Measurements from ENCODE around the gene HDAC4.

DNA sequence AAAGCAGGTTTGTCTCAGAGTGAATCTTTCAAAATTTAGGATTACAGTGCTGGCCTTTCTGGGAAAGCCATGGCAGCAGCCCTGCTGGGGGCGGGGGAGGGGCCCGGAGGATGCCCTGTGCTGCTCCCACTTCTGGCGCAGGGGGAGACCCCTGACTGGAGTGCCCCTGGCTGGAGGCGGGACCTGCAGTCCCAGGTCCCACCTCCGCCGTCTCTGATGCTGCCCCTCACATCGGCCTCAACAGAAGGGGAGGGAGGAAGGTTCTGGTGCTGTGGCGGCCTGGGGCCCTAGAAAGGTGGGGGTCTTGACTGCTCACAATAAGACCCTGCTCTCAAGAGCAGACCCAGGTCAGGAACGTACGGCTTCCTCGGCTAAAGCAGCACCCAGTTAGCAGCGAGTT is 336.6 kb downstream of the HDAC4 start:
- TF ChIP-seq, protein P1, sequence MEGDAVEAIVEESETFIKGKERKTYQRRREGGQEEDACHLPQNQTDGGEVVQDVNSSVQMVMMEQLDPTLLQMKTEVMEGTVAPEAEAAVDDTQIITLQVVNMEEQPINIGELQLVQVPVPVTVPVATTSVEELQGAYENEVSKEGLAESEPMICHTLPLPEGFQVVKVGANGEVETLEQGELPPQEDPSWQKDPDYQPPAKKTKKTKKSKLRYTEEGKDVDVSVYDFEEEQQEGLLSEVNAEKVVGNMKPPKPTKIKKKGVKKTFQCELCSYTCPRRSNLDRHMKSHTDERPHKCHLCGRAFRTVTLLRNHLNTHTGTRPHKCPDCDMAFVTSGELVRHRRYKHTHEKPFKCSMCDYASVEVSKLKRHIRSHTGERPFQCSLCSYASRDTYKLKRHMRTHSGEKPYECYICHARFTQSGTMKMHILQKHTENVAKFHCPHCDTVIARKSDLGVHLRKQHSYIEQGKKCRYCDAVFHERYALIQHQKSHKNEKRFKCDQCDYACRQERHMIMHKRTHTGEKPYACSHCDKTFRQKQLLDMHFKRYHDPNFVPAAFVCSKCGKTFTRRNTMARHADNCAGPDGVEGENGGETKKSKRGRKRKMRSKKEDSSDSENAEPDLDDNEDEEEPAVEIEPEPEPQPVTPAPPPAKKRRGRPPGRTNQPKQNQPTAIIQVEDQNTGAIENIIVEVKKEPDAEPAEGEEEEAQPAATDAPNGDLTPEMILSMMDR (conservative IDR thresholded peaks at IDR 0.05; ENCODE audit: low read depth in 2 of 2): no peak
- no peak for TF ChIP-seq EZH2 (IDR thresholded peaks at IDR 0.05; ENCODE audit: low read depth, unreplicated experiment)
- TF ChIP-seq ZNF114 (CRISPR knock-in tag; IDR thresholded peaks at IDR 0.05): no peak
- TF ChIP-seq EZH2phosphoT487 (IDR thresholded peaks at IDR 0.05; ENCODE audit: unreplicated experiment): no peak
- TF ChIP-seq POLR2AphosphoS5 (IDR thresholded peaks at IDR 0.05; ENCODE audit: low read depth): no peak
- TF ChIP-seq, protein P2, sequence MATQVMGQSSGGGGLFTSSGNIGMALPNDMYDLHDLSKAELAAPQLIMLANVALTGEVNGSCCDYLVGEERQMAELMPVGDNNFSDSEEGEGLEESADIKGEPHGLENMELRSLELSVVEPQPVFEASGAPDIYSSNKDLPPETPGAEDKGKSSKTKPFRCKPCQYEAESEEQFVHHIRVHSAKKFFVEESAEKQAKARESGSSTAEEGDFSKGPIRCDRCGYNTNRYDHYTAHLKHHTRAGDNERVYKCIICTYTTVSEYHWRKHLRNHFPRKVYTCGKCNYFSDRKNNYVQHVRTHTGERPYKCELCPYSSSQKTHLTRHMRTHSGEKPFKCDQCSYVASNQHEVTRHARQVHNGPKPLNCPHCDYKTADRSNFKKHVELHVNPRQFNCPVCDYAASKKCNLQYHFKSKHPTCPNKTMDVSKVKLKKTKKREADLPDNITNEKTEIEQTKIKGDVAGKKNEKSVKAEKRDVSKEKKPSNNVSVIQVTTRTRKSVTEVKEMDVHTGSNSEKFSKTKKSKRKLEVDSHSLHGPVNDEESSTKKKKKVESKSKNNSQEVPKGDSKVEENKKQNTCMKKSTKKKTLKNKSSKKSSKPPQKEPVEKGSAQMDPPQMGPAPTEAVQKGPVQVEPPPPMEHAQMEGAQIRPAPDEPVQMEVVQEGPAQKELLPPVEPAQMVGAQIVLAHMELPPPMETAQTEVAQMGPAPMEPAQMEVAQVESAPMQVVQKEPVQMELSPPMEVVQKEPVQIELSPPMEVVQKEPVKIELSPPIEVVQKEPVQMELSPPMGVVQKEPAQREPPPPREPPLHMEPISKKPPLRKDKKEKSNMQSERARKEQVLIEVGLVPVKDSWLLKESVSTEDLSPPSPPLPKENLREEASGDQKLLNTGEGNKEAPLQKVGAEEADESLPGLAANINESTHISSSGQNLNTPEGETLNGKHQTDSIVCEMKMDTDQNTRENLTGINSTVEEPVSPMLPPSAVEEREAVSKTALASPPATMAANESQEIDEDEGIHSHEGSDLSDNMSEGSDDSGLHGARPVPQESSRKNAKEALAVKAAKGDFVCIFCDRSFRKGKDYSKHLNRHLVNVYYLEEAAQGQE (IDR thresholded peaks at IDR 0.05; ENCODE audit: unreplicated experiment): no peak
- no peak for TF ChIP-seq ZNF331 (CRISPR knock-in tag; IDR thresholded peaks at IDR 0.05; ENCODE audit: low read depth)
- TF ChIP-seq, protein P3, sequence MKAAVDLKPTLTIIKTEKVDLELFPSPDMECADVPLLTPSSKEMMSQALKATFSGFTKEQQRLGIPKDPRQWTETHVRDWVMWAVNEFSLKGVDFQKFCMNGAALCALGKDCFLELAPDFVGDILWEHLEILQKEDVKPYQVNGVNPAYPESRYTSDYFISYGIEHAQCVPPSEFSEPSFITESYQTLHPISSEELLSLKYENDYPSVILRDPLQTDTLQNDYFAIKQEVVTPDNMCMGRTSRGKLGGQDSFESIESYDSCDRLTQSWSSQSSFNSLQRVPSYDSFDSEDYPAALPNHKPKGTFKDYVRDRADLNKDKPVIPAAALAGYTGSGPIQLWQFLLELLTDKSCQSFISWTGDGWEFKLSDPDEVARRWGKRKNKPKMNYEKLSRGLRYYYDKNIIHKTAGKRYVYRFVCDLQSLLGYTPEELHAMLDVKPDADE (IDR thresholded peaks at IDR 0.05): no peak
- no peak for TF ChIP-seq CREB1 (CRISPR knock-in tag; IDR thresholded peaks at IDR 0.05; ENCODE audit: low read depth)
- no peak for TF ChIP-seq STAT1 (IDR thresholded peaks at IDR 0.05; ENCODE audit: unreplicated experiment)
- TF ChIP-seq, protein P4, sequence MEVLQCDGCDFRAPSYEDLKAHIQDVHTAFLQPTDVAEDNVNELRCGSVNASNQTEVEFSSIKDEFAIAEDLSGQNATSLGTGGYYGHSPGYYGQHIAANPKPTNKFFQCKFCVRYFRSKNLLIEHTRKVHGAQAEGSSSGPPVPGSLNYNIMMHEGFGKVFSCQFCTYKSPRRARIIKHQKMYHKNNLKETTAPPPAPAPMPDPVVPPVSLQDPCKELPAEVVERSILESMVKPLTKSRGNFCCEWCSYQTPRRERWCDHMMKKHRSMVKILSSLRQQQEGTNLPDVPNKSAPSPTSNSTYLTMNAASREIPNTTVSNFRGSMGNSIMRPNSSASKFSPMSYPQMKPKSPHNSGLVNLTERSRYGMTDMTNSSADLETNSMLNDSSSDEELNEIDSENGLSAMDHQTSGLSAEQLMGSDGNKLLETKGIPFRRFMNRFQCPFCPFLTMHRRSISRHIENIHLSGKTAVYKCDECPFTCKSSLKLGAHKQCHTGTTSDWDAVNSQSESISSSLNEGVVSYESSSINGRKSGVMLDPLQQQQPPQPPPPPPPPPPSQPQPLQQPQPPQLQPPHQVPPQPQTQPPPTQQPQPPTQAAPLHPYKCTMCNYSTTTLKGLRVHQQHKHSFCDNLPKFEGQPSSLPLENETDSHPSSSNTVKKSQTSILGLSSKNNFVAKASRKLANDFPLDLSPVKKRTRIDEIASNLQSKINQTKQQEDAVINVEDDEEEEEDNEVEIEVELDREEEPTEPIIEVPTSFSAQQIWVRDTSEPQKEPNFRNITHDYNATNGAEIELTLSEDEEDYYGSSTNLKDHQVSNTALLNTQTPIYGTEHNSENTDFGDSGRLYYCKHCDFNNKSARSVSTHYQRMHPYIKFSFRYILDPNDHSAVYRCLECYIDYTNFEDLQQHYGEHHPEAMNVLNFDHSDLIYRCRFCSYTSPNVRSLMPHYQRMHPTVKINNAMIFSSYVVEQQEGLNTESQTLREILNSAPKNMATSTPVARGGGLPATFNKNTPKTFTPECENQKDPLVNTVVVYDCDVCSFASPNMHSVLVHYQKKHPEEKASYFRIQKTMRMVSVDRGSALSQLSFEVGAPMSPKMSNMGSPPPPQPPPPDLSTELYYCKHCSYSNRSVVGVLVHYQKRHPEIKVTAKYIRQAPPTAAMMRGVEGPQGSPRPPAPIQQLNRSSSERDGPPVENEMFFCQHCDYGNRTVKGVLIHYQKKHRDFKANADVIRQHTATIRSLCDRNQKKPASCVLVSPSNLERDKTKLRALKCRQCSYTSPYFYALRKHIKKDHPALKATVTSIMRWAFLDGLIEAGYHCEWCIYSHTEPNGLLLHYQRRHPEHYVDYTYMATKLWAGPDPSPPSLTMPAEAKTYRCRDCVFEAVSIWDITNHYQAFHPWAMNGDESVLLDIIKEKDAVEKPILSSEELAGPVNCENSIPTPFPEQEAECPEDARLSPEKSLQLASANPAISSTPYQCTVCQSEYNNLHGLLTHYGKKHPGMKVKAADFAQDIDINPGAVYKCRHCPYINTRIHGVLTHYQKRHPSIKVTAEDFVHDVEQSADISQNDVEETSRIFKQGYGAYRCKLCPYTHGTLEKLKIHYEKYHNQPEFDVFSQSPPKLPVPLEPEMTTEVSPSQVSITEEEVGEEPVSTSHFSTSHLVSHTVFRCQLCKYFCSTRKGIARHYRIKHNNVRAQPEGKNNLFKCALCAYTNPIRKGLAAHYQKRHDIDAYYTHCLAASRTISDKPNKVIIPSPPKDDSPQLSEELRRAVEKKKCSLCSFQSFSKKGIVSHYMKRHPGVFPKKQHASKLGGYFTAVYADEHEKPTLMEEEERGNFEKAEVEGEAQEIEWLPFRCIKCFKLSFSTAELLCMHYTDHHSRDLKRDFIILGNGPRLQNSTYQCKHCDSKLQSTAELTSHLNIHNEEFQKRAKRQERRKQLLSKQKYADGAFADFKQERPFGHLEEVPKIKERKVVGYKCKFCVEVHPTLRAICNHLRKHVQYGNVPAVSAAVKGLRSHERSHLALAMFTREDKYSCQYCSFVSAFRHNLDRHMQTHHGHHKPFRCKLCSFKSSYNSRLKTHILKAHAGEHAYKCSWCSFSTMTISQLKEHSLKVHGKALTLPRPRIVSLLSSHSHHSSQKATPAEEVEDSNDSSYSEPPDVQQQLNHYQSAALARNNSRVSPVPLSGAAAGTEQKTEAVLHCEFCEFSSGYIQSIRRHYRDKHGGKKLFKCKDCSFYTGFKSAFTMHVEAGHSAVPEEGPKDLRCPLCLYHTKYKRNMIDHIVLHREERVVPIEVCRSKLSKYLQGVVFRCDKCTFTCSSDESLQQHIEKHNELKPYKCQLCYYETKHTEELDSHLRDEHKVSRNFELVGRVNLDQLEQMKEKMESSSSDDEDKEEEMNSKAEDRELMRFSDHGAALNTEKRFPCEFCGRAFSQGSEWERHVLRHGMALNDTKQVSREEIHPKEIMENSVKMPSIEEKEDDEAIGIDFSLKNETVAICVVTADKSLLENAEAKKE (CRISPR knock-in tag; IDR thresholded peaks at IDR 0.05): no peak
- no peak for TF ChIP-seq JUNB (IDR thresholded peaks at IDR 0.05; ENCODE audit: unreplicated experiment)

All from GM23338 (cell line).